Loucy (cell line): Measurements from ENCODE around the gene RPN2.

ENCODE experiments used
- H2AFZ ChIP-seq: fragments of 200-600 bp; sonication (generic); 2 replicates; pipeline ENCODE4 v1.6.0; 2016; ENCODE audit warnings: antibody characterized with exemption, mild to moderate bottlenecking, low read length, moderate library complexity
- H3F3A ChIP-seq: fragments of 200-600 bp; 2 replicates; pipeline ENCODE4 v1.6.0; 2016; ENCODE audit warnings: antibody characterized with exemption, low read depth, mild to moderate bottlenecking
- H3K27me3 ChIP-seq: fragments of 200-600 bp; sonication (generic); 2 replicates; pipeline ENCODE4 v1.6.1; 2014; ENCODE audit warnings: low read length, mild to moderate bottlenecking; ENCODE audit not compliant: insufficient read depth, poor library complexity, severe bottlenecking
- H3K36me3 ChIP-seq: fragments of 200-600 bp; sonication (generic); 2 replicates; pipeline ENCODE4 v1.6.1; 2016; ENCODE audit warnings: low read length; ENCODE audit not compliant: insufficient read depth
- H3K4me1 ChIP-seq: fragments of 200-600 bp; sonication (generic); 2 replicates; pipeline ENCODE4 v1.5.1; 2014; ENCODE audit warnings: low read length, mild to moderate bottlenecking; ENCODE audit not compliant: insufficient read depth, poor library complexity, severe bottlenecking
- H3K4me2 ChIP-seq: fragments of 200-600 bp; sonication (generic); 2 replicates; pipeline ENCODE4 v1.6.0; 2014; ENCODE audit warnings: antibody characterized with exemption, low read length, low read depth, mild to moderate bottlenecking; ENCODE audit not compliant: poor library complexity, severe bottlenecking
- H3K4me3 ChIP-seq: fragments of 200-600 bp; sonication (generic); 2 replicates; pipeline ENCODE4 v1.5.1; 2014; ENCODE audit warnings: low read length, mild to moderate bottlenecking, mixed read lengths; ENCODE audit not compliant: poor library complexity, severe bottlenecking
- H3K79me2 ChIP-seq: fragments of 200-600 bp; sonication (generic); 2 replicates; pipeline ENCODE4 v1.6.1; 2014; ENCODE audit warnings: low read length; ENCODE audit not compliant: insufficient read depth
- H3K9ac ChIP-seq: fragments of 200-600 bp; sonication (generic); 2 replicates; pipeline ENCODE4 v1.6.0; 2014; ENCODE audit warnings: mild to moderate bottlenecking, low read depth, low read length, moderate library complexity; ENCODE audit not compliant: poor library complexity, severe bottlenecking
- H3K9me2 ChIP-seq: fragments of 200-600 bp; sonication (generic); replicated peaks from 2 replicates; pipeline ENCODE4 v1.6.1; 2016; ENCODE audit warnings: low read depth, low read length, mixed read lengths
- H3K9me3 ChIP-seq: fragments of 200-600 bp; sonication (generic); 2 replicates; pipeline ENCODE4 v1.6.1; 2014; ENCODE audit warnings: mild to moderate bottlenecking, antibody characterized with exemption, low read length, low read depth; ENCODE audit not compliant: insufficient read depth
- H4K20me1 ChIP-seq: fragments of 200-600 bp; sonication (generic); 2 replicates; pipeline ENCODE4 v1.6.0; 2014; ENCODE audit warnings: antibody characterized with exemption, low read length, mild to moderate bottlenecking; ENCODE audit not compliant: insufficient read depth, poor library complexity, severe bottlenecking
- CTCF ChIP-seq: fragments of 200-600 bp; sonication (generic); conservative IDR thresholded peaks from 2 replicates; pipeline ENCODE4 v1.5.1; 2014; ENCODE audit warnings: mild to moderate bottlenecking, antibody characterized with exemption, low read length
- EZH2phosphoT487 ChIP-seq: fragments of 200-600 bp; IDR thresholded peaks from 2 replicates; pipeline ENCODE4 v1.6.1; 2018; ENCODE audit warnings: antibody characterized with exemption, mild to moderate bottlenecking, moderate library complexity, borderline replicate concordance

Gene RPN2

GRCh38 chr20:37204056-37204455 is 24.9 kb downstream of the RPN2 start:
- Histone ChIP-seq H3K9ac (no peak overlapping the region), H3K9me2 (no peaks in the 10 kb centered on the region), H3K27me3 (no peaks in the 10 kb centered on the region), H3K4me3 (no peak overlapping the region), H4K20me1 (peaks cover 8% of the 10 kb centered on the region), H3K4me1 (no peaks in the 10 kb centered on the region), H3F3A (no peaks in the 10 kb centered on the region), H3K79me2 (peaks cover 14% of the 10 kb centered on the region), H3K4me2 (no peak overlapping the region), H3K36me3 (peaks cover 97% of the 10 kb centered on the region), H2AFZ (no peak overlapping the region), H3K9me3 (no peaks in the 10 kb centered on the region)
- TF ChIP-seq CTCF (no peak), EZH2phosphoT487 (no peak)

- Histone ChIP-seq H3K9me3 (no peaks in the 10 kb centered on the region), H3K4me3 (no peak overlapping the region), H3K9me2 (no peaks in the 10 kb centered on the region), H3K4me1 (no peaks in the 10 kb centered on the region), H3K79me2 (peaks cover 10% of the 10 kb centered on the region), H3K27me3 (no peaks in the 10 kb centered on the region), H3K9ac (no peak overlapping the region), H3K4me2 (no peak overlapping the region), H4K20me1 (peaks cover 8% of the 10 kb centered on the region), H3F3A (no peaks in the 10 kb centered on the region), H3K36me3 (peaks cover 97% of the 10 kb centered on the region), H2AFZ (no peak overlapping the region)
- TF ChIP-seq CTCF = no peak
- TF ChIP-seq EZH2phosphoT487 = no peak
Observed at GRCh38 chr20:37205130-37205529, 26.0 kb downstream of the RPN2 start.

GRCh38 chr20:37205794-37206193 is 26.7 kb downstream of the RPN2 start:
- Histone ChIP-seq H2AFZ (no peak overlapping the region), H3K79me2 (peaks cover 5% of the 10 kb centered on the region), H3K9ac (no peak overlapping the region), H3K4me2 (no peak overlapping the region), H3K27me3 (no peaks in the 10 kb centered on the region), H3K9me3 (no peaks in the 10 kb centered on the region), H3K9me2 (no peaks in the 10 kb centered on the region), H3K4me3 (no peak overlapping the region), H3K4me1 (no peaks in the 10 kb centered on the region), H3K36me3 (peaks cover 91% of the 10 kb centered on the region), H4K20me1 (peaks cover 8% of the 10 kb centered on the region), H3F3A (no peaks in the 10 kb centered on the region)
- TF ChIP-seq CTCF (no peak), EZH2phosphoT487 (no peak)
